Hepatocyte (in vitro differentiated cells): ENCODE results near the gene DLL1. TPM values are rescaled to one million over a fixed set of nuclear protein-coding genes. Genes with fewer than 3 reads are reported as not detected.
A peak's percentile ranks its signal among the peaks of the same experiment; 100 is the strongest.

Source experiments
- DNase-seq: peaks from one replicate; pipeline ENCODE4 v3.0.0-alpha.2; 2016; ENCODE audit warnings: low spot score
- H2AFZ ChIP-seq: fragments of 200-600 bp; sonication (generic); 2 replicates; pipeline ENCODE4 v1.6.0; 2016; ENCODE audit warnings: antibody characterized with exemption, mild to moderate bottlenecking
- H3K27ac ChIP-seq: fragments of 200-600 bp; sonication (generic); 2 replicates; pipeline ENCODE4 v1.5.1; 2016; ENCODE audit warnings: mild to moderate bottlenecking
- H3K27me3 ChIP-seq: fragments of 200-600 bp; sonication (generic); 2 replicates; pipeline ENCODE4 v1.6.1; 2016
- H3K36me3 ChIP-seq: fragments of 200-600 bp; sonication (generic); replicated peaks from 2 replicates; pipeline ENCODE4 v1.5.1; 2016; ENCODE audit warnings: low read depth; ENCODE audit not compliant: insufficient read depth
- H3K4me1 ChIP-seq: fragments of 200-600 bp; sonication (generic); 2 replicates; pipeline ENCODE4 v1.5.1; 2016; ENCODE audit warnings: mild to moderate bottlenecking, moderate library complexity; ENCODE audit not compliant: insufficient read depth
- H3K4me2 ChIP-seq: fragments of 200-600 bp; sonication (generic); 2 replicates; pipeline ENCODE4 v1.6.0; 2016
- H3K4me3 ChIP-seq: fragments of 200-600 bp; sonication (generic); 2 replicates; pipeline ENCODE4 v1.5.1; 2016; ENCODE audit warnings: mild to moderate bottlenecking
- H3K79me2 ChIP-seq: fragments of 200-600 bp; sonication (generic); 2 replicates; pipeline ENCODE4 v1.6.0; 2017; ENCODE audit warnings: mild to moderate bottlenecking
- H3K9me2 ChIP-seq: fragments of 200-600 bp; sonication (generic); replicated peaks from 2 replicates; pipeline ENCODE4 v1.6.0; 2017; ENCODE audit warnings: mild to moderate bottlenecking; ENCODE audit not compliant: insufficient read depth
- H3K9me3 ChIP-seq: fragments of 200-600 bp; sonication (generic); 2 replicates; pipeline ENCODE4 v1.5.1; 2016; ENCODE audit warnings: low read depth, mild to moderate bottlenecking
- H4K20me1 ChIP-seq: fragments of 200-600 bp; sonication (generic); 2 replicates; pipeline ENCODE4 v1.6.0; 2016; ENCODE audit warnings: mild to moderate bottlenecking; ENCODE audit not compliant: insufficient read depth, poor library complexity, severe bottlenecking
- CTCF ChIP-seq: fragments of 200-600 bp; sonication (generic); IDR thresholded peaks from 2 replicates; pipeline ENCODE4 v1.5.1; 2016; ENCODE audit warnings: antibody characterized with exemption, mild to moderate bottlenecking; ENCODE audit not compliant: poor library complexity
- EZH2 ChIP-seq: fragments of 200-600 bp; sonication (generic); IDR thresholded peaks from 2 replicates; pipeline ENCODE4 v1.6.1; 2016; ENCODE audit warnings: antibody characterized with exemption, mild to moderate bottlenecking, borderline replicate concordance
- EZH2phosphoT487 ChIP-seq: fragments of 200-600 bp; sonication (generic); IDR thresholded peaks from one replicate; pipeline ENCODE4 v1.6.1; 2018; ENCODE audit warnings: antibody characterized with exemption, mild to moderate bottlenecking, low read depth, moderate library complexity; ENCODE audit not compliant: unreplicated experiment, severe bottlenecking
- WGBS: methylation state at CpG from one replicate; pipeline ENCODE4 v1.1.6; 2016; ENCODE audit warnings: low lambda C conversion rate; ENCODE audit errors: missing lambda C conversion rate; 5-methylcytosine and 5-hydroxymethylcytosine counted together
- polyA plus RNA-seq: library from polyadenylated mRNA; unstranded; fragments of >200 nt; fragmentation: Nextera tagmentation; extraction: Ambion mirVana; gene quantifications from 2 replicates; pipeline ENCODE4 v1.2.1, GENCODE V29; 2016
- total RNA-seq: library from RNA; depleted of rRNA; stranded (reverse); fragments of >200 nt; gene quantifications from 2 replicates; pipeline ENCODE4 v1.2.3, GENCODE V29; 2014

The DLL1 gene
- total and polyA plus RNA-seq, 2 experiments from 2014 or later = 3.1 to 3.3 TPM

GRCh38 chr6:170301184-170301583, 10.3 kb upstream of the DLL1 start:
- Histone ChIP-seq H3K9me3 (no peaks in the 10 kb centered on the region), H3K9me2 (no peaks in the 10 kb centered on the region), H3K27ac (no peak overlapping the region), H3K36me3 (no peaks in the 10 kb centered on the region), H3K4me2 (no peak overlapping the region), H3K79me2 (peaks cover 9% of the 10 kb centered on the region), H3K27me3 (peaks cover 36% of the 10 kb centered on the region), H2AFZ (no peak overlapping the region), H3K4me1 (peaks cover 19% of the 10 kb centered on the region), H4K20me1 (no peaks in the 10 kb centered on the region), H3K4me3 (no peak overlapping the region)
- no peak for TF ChIP-seq EZH2
- no peak for TF ChIP-seq CTCF
- TF ChIP-seq EZH2phosphoT487 = no peak
- WGBS = 87% methylated on average over 1 of the region's 1 CpG
- no peak for DNase-seq

GRCh38 chr6:170298688-170299087, 7.8 kb upstream of the DLL1 start:
- Histone ChIP-seq H3K9me3 (no peaks in the 10 kb centered on the region), H3K79me2 (no peaks in the 10 kb centered on the region), H3K36me3 (no peaks in the 10 kb centered on the region), H2AFZ (no peak overlapping the region), H3K4me3 (no peak overlapping the region), H3K27ac (no peak overlapping the region), H3K4me1 (peaks cover 27% of the 10 kb centered on the region), H3K27me3 (peaks cover 61% of the 10 kb centered on the region), H3K4me2 (no peak overlapping the region), H3K9me2 (no peaks in the 10 kb centered on the region), H4K20me1 (no peaks in the 10 kb centered on the region)
- no peak for DNase-seq
- WGBS = 91% methylated on average over 1 of the region's 1 CpG
- TF ChIP-seq EZH2 = no peak
- no peak for TF ChIP-seq CTCF
- TF ChIP-seq EZH2phosphoT487 = no peak

- Histone ChIP-seq H4K20me1 (no peaks in the 10 kb centered on the region), H3K9me3 (no peaks in the 10 kb centered on the region), H3K4me3 (no peak overlapping the region), H3K9me2 (no peaks in the 10 kb centered on the region), H3K79me2 (no peaks in the 10 kb centered on the region), H3K27me3 (peaks cover 71% of the 10 kb centered on the region), H2AFZ (no peak overlapping the region), H3K4me1 (peaks cover 27% of the 10 kb centered on the region), H3K36me3 (no peaks in the 10 kb centered on the region), H3K4me2 (peak overlapping the region; percentile 100), H3K27ac (no peak overlapping the region)
- DNase-seq = no peak
- 13% methylated on average over 11 of the region's 11 CpGs for WGBS
- TF ChIP-seq EZH2phosphoT487 = no peak
- TF ChIP-seq CTCF = no peak
- TF ChIP-seq EZH2 = no peak
These were observed 6.9 kb upstream of the DLL1 start for GRCh38 chr6:170297576-170298330.
